Activated CD4-positive, alpha-beta T cell treated with anti-CD3 and anti-CD28 coated beads for 48 hours (primary cell): Measurements from ENCODE around the gene ANKRD50.

ENCODE experiments used
- DNase-seq: peaks from one replicate; pipeline ENCODE4 v3.0.0-alpha.2; 2020

The ANKRD50 gene

GRCh38 chr4:124712372-124713184 is at the start of gene ANKRD50:
ANKRD50 (minus strand) TSS chr4:124712732; CDS start chr4:124710511, 2,221 bp downstream.
- DNase-seq: peak; percentile 67

- DNase-seq: no peak
Measured at GRCh38 chr4:124757126-124757525, 44.6 kb upstream of the ANKRD50 start.

GRCh38 chr4:124754681-124755080 is 42.1 kb upstream of the ANKRD50 start:
- no peak for DNase-seq

GRCh38 chr4:124753941-124754581 is 41.5 kb upstream of the ANKRD50 start:
- DNase-seq: no peak

GRCh38 chr4:124749421-124749820 is 36.9 kb upstream of the ANKRD50 start:
- DNase-seq: no peak

- no peak for DNase-seq
Measured at GRCh38 chr4:124748965-124749364, 36.4 kb upstream of the ANKRD50 start.

- no peak for DNase-seq
Measured at GRCh38 chr4:124745985-124746801, 33.7 kb upstream of the ANKRD50 start.

GRCh38 chr4:124743711-124744110 is 31.2 kb upstream of the ANKRD50 start:
- no peak for DNase-seq

GRCh38 chr4:124740501-124740900 is 28.0 kb upstream of the ANKRD50 start:
- no peak for DNase-seq

GRCh38 chr4:124738994-124739393 is 26.5 kb upstream of the ANKRD50 start:
- DNase-seq: no peak

- no peak for DNase-seq
Measured at GRCh38 chr4:124737619-124738018, 25.1 kb upstream of the ANKRD50 start.

- DNase-seq: no peak
Measured at GRCh38 chr4:124736526-124736925, 24.0 kb upstream of the ANKRD50 start.

GRCh38 chr4:124727331-124727890 is 14.9 kb upstream of the ANKRD50 start:
- DNase-seq: no peak

GRCh38 chr4:124726269-124726668 is 13.7 kb upstream of the ANKRD50 start:
- DNase-seq: no peak

GRCh38 chr4:124722071-124722470 is 9.5 kb upstream of the ANKRD50 start:
- DNase-seq: no peak

- no peak for DNase-seq
Measured at GRCh38 chr4:124717101-124717500, 4.6 kb upstream of the ANKRD50 start.

- peak; percentile 20 for DNase-seq
Measured at GRCh38 chr4:124713185-124713592, 657 bp upstream of the ANKRD50 start.

- peak; percentile 16 for DNase-seq
Measured at GRCh38 chr4:124711471-124712371, 811 bp downstream of the ANKRD50 start.

- DNase-seq: no peak
Measured at GRCh38 chr4:124710911-124711310, 1.6 kb downstream of the ANKRD50 start.

- DNase-seq: no peak
Measured at GRCh38 chr4:124710015-124710741, 2.4 kb downstream of the ANKRD50 start.
